ENCODE measurements around the gene SDE2.

DNA sequence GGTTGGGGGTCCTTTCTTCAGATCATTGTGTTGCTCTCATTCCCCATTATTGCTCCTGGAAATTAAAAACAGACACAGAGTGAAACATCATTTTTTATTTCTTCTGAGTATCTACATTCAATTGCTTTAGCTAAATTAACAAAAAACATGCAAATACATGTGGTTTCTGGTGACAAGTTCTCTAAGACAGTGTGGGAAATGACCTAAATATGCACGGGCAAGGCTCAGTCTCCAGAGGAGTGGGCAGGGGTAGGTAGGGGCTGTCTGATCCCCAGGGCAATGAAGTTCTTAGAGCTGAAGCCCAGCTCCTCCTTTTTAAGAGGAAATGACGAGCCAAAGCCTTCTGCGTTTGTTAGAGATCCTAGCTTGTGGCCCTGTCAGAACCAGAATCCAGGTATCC lies 62.6 kb downstream of the SDE2 start:
- no peak for TF ChIP-seq GATA3 (IDR thresholded peaks at IDR 0.05; ENCODE audit: low read depth, low read length)
- no peak for TF ChIP-seq GATA2 (IDR thresholded peaks at IDR 0.05; ENCODE audit: low read depth, low read length)

Data from SH-SY5Y (cell line).